Nephron progenitor cell (in vitro differentiated cells): Measurements from ENCODE around the gene PRDM11.
A peak's percentile ranks its signal among the peaks of the same experiment; 100 is the strongest.

ENCODE experiments used
- DNase-seq: peaks from one replicate; pipeline ENCODE4 v3.0.0; 2021
- H3K27ac Mint-ChIP-seq: 2 replicates; pipeline ENCODE4 v1.8.0; 2021; ENCODE audit warnings: mild to moderate bottlenecking, moderate library complexity, mixed read lengths
- H3K27me3 Mint-ChIP-seq: 2 replicates; pipeline ENCODE4 v1.8.0; 2021; ENCODE audit warnings: mild to moderate bottlenecking, low read depth, mixed read lengths; ENCODE audit not compliant: poor library complexity
- H3K36me3 Mint-ChIP-seq: 2 replicates; pipeline ENCODE4 v1.8.0; 2021; ENCODE audit warnings: low read depth, mixed read lengths
- H3K4me1 Mint-ChIP-seq: 2 replicates; pipeline ENCODE4 v1.8.0; 2021; ENCODE audit warnings: mixed read lengths
- H3K4me3 Mint-ChIP-seq: 2 replicates; pipeline ENCODE4 v1.8.0; 2021; ENCODE audit warnings: mild to moderate bottlenecking, moderate library complexity, mixed read lengths
- H3K9me3 Mint-ChIP-seq: 2 replicates; pipeline ENCODE4 v1.8.0; 2021; ENCODE audit warnings: mild to moderate bottlenecking, moderate library complexity, mixed read lengths
- CTCF ChIP-seq: fragments of 200-600 bp; sonication (generic); IDR thresholded peaks from 2 replicates; pipeline ENCODE4 v1.5.0; 2021; ENCODE audit warnings: antibody characterized with exemption

Gene PRDM11

GRCh38 chr11:45149483-45150056 lies 3.1 kb downstream of the PRDM11 start:
- H3K27ac Mint-ChIP-seq, result no peak overlapping the region
- H3K4me1 Mint-ChIP-seq, result peaks cover 42% of the 10 kb centered on the region
- peaks cover 4% of the 10 kb centered on the region for H3K9me3 Mint-ChIP-seq
- H3K36me3 Mint-ChIP-seq, result peaks cover 10% of the 10 kb centered on the region
- peaks cover 16% of the 10 kb centered on the region for H3K27me3 Mint-ChIP-seq
- H3K4me3 Mint-ChIP-seq, result peak overlapping the region; percentile 89
- DNase-seq, result no peak
- no peak for TF ChIP-seq CTCF

GRCh38 chr11:45150301-45150700 lies 3.9 kb downstream of the PRDM11 start:
- Mint-ChIP-seq H3K4me1 (peaks cover 44% of the 10 kb centered on the region), H3K36me3 (peaks cover 10% of the 10 kb centered on the region), H3K27me3 (peaks cover 8% of the 10 kb centered on the region), H3K9me3 (peaks cover 4% of the 10 kb centered on the region), H3K27ac (no peak overlapping the region), H3K4me3 (peak overlapping the region; percentile 57)
- DNase-seq, result no peak
- no peak for TF ChIP-seq CTCF

- Mint-ChIP-seq H3K4me3 (no peak overlapping the region), H3K9me3 (peaks cover 4% of the 10 kb centered on the region), H3K4me1 (peaks cover 38% of the 10 kb centered on the region), H3K27me3 (peaks cover 2% of the 10 kb centered on the region), H3K36me3 (peaks cover 10% of the 10 kb centered on the region), H3K27ac (no peak overlapping the region)
- no peak for DNase-seq
- no peak for TF ChIP-seq CTCF
Observed at GRCh38 chr11:45150943-45151342, 4.5 kb downstream of the PRDM11 start.

GRCh38 chr11:45151362-45151982 lies 5.0 kb downstream of the PRDM11 start:
- Mint-ChIP-seq H3K4me1 (peaks cover 37% of the 10 kb centered on the region), H3K27me3 (peaks cover 2% of the 10 kb centered on the region), H3K27ac (no peak overlapping the region), H3K36me3 (peaks cover 10% of the 10 kb centered on the region), H3K4me3 (no peak overlapping the region), H3K9me3 (peaks cover 4% of the 10 kb centered on the region)
- TF ChIP-seq CTCF, result no peak
- DNase-seq, result no peak

- Mint-ChIP-seq H3K4me1 (peaks cover 43% of the 10 kb centered on the region), H3K27ac (no peak overlapping the region), H3K4me3 (no peak overlapping the region), H3K9me3 (peaks cover 4% of the 10 kb centered on the region), H3K27me3 (peaks cover 2% of the 10 kb centered on the region), H3K36me3 (peaks cover 10% of the 10 kb centered on the region)
- no peak for TF ChIP-seq CTCF
- no peak for DNase-seq
Observed at GRCh38 chr11:45152740-45153595, 6.5 kb downstream of the PRDM11 start.
